DOHH2 (cell line): ENCODE results near the gene SERP2.

ENCODE experiments used
- H3F3A ChIP-seq: fragments of 200-600 bp; sonication (generic), shearing (Covaris generic); 2 replicates; pipeline ENCODE4 v1.6.0; 2016; ENCODE audit warnings: antibody characterized with exemption, mild to moderate bottlenecking; ENCODE audit not compliant: control insufficient read depth, insufficient read depth
- H3K27ac ChIP-seq: fragments of 200-600 bp; sonication (generic); 2 replicates; pipeline ENCODE4 v1.5.1; 2014; ENCODE audit warnings: low read depth, mild to moderate bottlenecking, low read length, moderate library complexity
- H3K27me3 ChIP-seq: fragments of 200-600 bp; sonication (generic); 2 replicates; pipeline ENCODE4 v1.6.1; 2014; ENCODE audit warnings: mild to moderate bottlenecking, low read length, mixed read lengths; ENCODE audit not compliant: control insufficient read depth
- H3K36me3 ChIP-seq: fragments of 200-600 bp; sonication (generic); 2 replicates; pipeline ENCODE4 v1.6.1; 2014; ENCODE audit warnings: mild to moderate bottlenecking, low read length, moderate library complexity, mixed read lengths; ENCODE audit not compliant: control insufficient read depth
- H3K4me1 ChIP-seq: fragments of 200-600 bp; sonication (generic); 2 replicates; pipeline ENCODE4 v1.6.1; 2014; ENCODE audit warnings: mild to moderate bottlenecking, low read length, mixed read lengths; ENCODE audit not compliant: control insufficient read depth
- H3K4me2 ChIP-seq: fragments of 200-600 bp; sonication (generic); 2 replicates; pipeline ENCODE4 v1.6.0; 2014; ENCODE audit warnings: mild to moderate bottlenecking, low read length, moderate library complexity
- H3K4me3 ChIP-seq: fragments of 200-600 bp; sonication (generic); 2 replicates; pipeline ENCODE4 v1.5.1; 2014; ENCODE audit warnings: mild to moderate bottlenecking, low read length, mixed read lengths
- H3K79me2 ChIP-seq: fragments of 200-600 bp; sonication (generic); 2 replicates; pipeline ENCODE4 v1.6.1; 2014; ENCODE audit warnings: mild to moderate bottlenecking, low read length, mixed read lengths; ENCODE audit not compliant: control insufficient read depth
- H3K9me2 ChIP-seq: fragments of 200-600 bp; sonication (generic); replicated peaks from 2 replicates; pipeline ENCODE4 v1.6.1; 2014; ENCODE audit warnings: mild to moderate bottlenecking, low read length, mixed read lengths; ENCODE audit not compliant: control insufficient read depth
- H3K9me3 ChIP-seq: fragments of 200-600 bp; sonication (generic); 2 replicates; pipeline ENCODE4 v1.6.1; 2014; ENCODE audit warnings: antibody characterized with exemption, low read length, mixed read lengths; ENCODE audit not compliant: control insufficient read depth, insufficient read depth
- H4K20me1 ChIP-seq: fragments of 200-600 bp; sonication (generic); 2 replicates; pipeline ENCODE4 v1.6.0; 2014; ENCODE audit warnings: low read depth, mild to moderate bottlenecking, antibody characterized with exemption, low read length, moderate library complexity; ENCODE audit not compliant: control insufficient read depth, insufficient read depth
- CTCF ChIP-seq: fragments of 200-600 bp; sonication (generic); IDR thresholded peaks from one replicate; pipeline ENCODE4 v1.5.1; 2014; ENCODE audit warnings: antibody characterized with exemption, mild to moderate bottlenecking, low read depth, low read length; ENCODE audit not compliant: poor library complexity, severe bottlenecking
- EZH2phosphoT487 ChIP-seq: fragments of 200-600 bp; sonication (generic); IDR thresholded peaks from 2 replicates; pipeline ENCODE4 v1.6.1; 2017; ENCODE audit warnings: borderline replicate concordance, mild to moderate bottlenecking, antibody characterized with exemption, low read length, moderate library complexity, mixed read lengths

The SERP2 gene

DNA sequence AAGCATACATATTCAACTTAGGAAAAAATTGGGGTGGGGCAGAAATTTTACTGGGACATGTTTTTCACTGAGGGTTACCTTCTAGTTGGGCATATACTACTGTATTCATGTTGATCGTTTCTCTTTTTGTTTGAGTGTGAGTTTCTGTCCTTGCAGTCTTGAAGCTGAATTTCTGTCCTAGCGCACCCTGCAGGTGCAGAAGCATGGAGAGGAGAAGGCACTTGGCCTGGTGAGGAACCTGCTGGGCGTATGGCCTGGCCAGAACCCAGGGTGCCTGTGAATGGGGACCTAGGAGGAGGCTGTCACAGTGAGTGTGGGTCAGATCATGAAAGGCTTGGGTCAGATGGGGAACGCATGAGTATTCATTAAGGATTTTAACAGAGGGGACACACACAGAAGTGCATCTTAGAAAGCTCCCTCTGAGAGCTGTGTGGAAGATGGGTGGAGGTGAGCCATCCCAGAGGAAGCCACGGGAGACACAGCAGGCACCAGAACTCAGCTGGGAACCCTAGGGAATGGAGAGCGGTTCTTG lies 36.8 kb downstream of the SERP2 start:
- no peaks in the 10 kb centered on the region for H3F3A ChIP-seq
- no peak for TF ChIP-seq EZH2phosphoT487
- peak; percentile 29 for TF ChIP-seq CTCF
- no peak overlapping the region for H3K4me3 ChIP-seq
- no peaks in the 10 kb centered on the region for H4K20me1 ChIP-seq
- no peak overlapping the region for H3K27ac ChIP-seq
- H3K4me1 ChIP-seq = peaks cover 15% of the 10 kb centered on the region
- no peaks in the 10 kb centered on the region for H3K27me3 ChIP-seq
- H3K36me3 ChIP-seq = no peaks in the 10 kb centered on the region
- no peaks in the 10 kb centered on the region for H3K79me2 ChIP-seq
- no peaks in the 10 kb centered on the region for H3K9me2 ChIP-seq
- H3K4me2 ChIP-seq = no peak overlapping the region
- no peaks in the 10 kb centered on the region for H3K9me3 ChIP-seq

- H3K4me1 ChIP-seq = peaks cover 25% of the 10 kb centered on the region
- H3K4me3 ChIP-seq = no peak overlapping the region
- no peaks in the 10 kb centered on the region for H3F3A ChIP-seq
- TF ChIP-seq EZH2phosphoT487 = no peak
- no peak for TF ChIP-seq CTCF
- no peaks in the 10 kb centered on the region for H3K36me3 ChIP-seq
- H3K27ac ChIP-seq = no peak overlapping the region
- no peak overlapping the region for H3K4me2 ChIP-seq
- no peaks in the 10 kb centered on the region for H3K27me3 ChIP-seq
- H3K79me2 ChIP-seq = no peaks in the 10 kb centered on the region
- H3K9me3 ChIP-seq = no peaks in the 10 kb centered on the region
- no peaks in the 10 kb centered on the region for H3K9me2 ChIP-seq
- H4K20me1 ChIP-seq = no peaks in the 10 kb centered on the region
These were observed 38.2 kb downstream of the SERP2 start for GRCh38 chr13:44411841-44412240.

- Histone ChIP-seq H3K4me1 (peaks cover 30% of the 10 kb centered on the region), H3F3A (no peaks in the 10 kb centered on the region), H3K4me2 (no peak overlapping the region), H3K4me3 (no peak overlapping the region), H3K27me3 (no peaks in the 10 kb centered on the region), H3K79me2 (no peaks in the 10 kb centered on the region), H3K36me3 (no peaks in the 10 kb centered on the region), H3K27ac (no peak overlapping the region), H4K20me1 (no peaks in the 10 kb centered on the region), H3K9me3 (no peaks in the 10 kb centered on the region), H3K9me2 (no peaks in the 10 kb centered on the region)
- TF ChIP-seq CTCF (no peak), EZH2phosphoT487 (no peak)
These were observed 38.8 kb downstream of the SERP2 start for GRCh38 chr13:44412346-44412935.
